Stimulated activated CD8-positive, alpha-beta memory T cell treated with anti-CD3 and anti-CD28 coated beads, Interleukin-7, amount 100 ng/mL, for 1 hour (primary cell): ENCODE data around the gene CD38.
"Not testable (repeated sequence)": the region's sequence is repeated elsewhere in the genome, so short reads cannot be mapped to it uniquely, and the experiment has no call there.

Experiments used
- DNase-seq, 2 donors: peaks; one replicate each; pipeline ENCODE4 v3.0.0-alpha.2; 2020; ENCODE audit warnings: low read depth in 2 of 2

The CD38 gene

GRCh38 chr4:15799141-15799540 lies 21.0 kb downstream of the CD38 start:
- DNase-seq: no peak

- no peak for DNase-seq
These were observed 21.6 kb downstream of the CD38 start for GRCh38 chr4:15799701-15800100.

DNA sequence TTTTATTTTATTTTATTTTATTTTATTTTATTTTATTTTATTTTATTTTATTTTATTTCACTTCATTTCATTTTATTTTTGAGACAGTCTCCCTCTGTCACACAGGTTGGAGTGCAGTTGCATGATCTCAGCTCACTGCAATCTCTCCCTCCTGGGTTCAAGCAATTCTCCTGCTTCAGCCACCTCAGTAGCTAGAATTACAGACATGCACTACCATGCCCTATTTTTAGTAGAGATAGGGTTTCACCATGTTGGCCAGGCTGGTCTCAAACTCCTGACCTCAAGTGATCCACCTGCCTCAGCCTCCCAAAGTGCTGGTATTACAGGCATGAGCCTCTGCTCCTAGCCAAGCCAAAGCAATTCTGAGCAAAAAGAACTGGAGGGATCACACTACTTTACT lies 24.4 kb downstream of the CD38 start:
- DNase-seq: not testable (repeated sequence)

GRCh38 chr4:15805583-15806517 lies 27.7 kb downstream of the CD38 start:
- no peak for DNase-seq

GRCh38 chr4:15809058-15809457 lies 30.9 kb downstream of the CD38 start:
- DNase-seq: no peak

GRCh38 chr4:15809466-15809865 lies 31.3 kb downstream of the CD38 start:
- no peak for DNase-seq

DNA sequence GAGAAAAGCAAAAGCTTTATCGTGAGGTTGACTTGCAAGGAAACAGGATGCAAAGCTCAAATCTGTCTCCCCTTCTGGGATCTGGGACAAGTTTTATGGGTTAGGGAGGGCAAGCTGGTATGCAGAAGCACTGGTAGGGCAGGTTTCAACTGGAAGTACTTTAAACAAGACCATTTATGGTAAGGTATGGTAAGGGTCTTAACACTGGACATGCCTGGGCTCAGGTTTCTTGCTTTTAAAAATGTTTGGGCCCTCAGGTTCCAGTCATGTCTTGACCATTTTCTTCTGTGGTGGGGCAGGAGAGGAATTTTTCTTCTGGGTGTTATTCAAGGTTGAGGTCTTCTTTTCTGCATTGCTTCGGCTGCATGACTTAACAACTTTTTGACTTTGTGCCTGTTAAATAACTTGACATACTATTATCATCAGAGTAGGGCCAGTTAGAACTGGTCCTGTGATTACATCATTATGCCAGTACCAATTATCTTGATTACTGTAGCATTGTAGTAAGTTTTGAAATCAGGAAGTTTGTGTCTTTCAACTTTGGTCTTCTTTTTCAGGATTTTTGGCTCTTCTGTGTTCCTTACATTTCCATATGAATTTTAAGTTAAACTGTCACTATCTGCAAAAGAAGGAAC lies 33.7 kb downstream of the CD38 start:
- no peak for DNase-seq

- no peak for DNase-seq
These were observed 54.7 kb downstream of the CD38 start for GRCh38 chr4:15832523-15833451.

GRCh38 chr4:15833801-15834200 lies 55.7 kb downstream of the CD38 start:
- no peak for DNase-seq

DNA sequence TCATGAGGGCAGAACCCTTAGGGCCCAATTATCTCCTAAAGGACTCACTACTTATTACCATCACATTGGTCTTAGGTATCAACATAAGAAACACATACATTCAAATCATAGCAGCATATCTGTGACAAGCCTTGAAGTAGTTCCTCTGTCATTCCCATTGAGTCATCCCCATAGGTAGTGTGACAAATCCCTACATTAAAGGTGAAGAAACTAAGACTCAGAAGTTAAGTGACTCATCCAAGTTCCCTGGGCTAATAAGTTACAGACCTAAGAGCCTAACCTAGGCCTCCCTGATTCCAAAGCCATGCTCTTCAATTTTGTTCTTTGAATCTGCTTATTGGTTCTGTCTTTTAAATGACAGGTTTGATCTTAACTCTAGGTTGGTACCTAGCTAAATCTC lies 58.2 kb downstream of the CD38 start:
- no peak for DNase-seq

GRCh38 chr4:15837591-15837990 lies 59.5 kb downstream of the CD38 start:
- DNase-seq: no peak

GRCh38 chr4:15841194-15841730 lies 63.1 kb downstream of the CD38 start:
- not testable (repeated sequence) for DNase-seq

- DNase-seq: no peak
These were observed 69.6 kb downstream of the CD38 start for GRCh38 chr4:15847746-15848145.

GRCh38 chr4:15848191-15848842 lies 70.2 kb downstream of the CD38 start:
- no peak for DNase-seq

DNA sequence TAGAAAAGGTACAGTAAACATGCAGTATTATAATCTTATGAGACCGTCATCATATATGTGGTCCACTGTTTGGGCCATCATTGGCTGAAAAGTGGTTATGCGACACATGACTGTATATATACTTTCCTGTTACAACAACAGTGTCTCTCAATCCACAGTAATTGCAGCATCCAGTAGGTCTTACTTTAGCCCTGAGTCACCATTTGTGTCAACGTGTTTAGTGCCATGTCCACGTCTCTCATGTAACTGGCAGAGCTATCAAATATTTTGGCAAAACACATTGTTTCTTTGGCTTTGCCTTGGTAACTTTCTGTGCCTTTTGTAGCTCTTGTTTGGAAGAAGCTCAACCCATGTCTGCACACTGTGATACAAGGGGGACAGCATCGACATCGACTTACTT lies 73.8 kb downstream of the CD38 start:
- no peak for DNase-seq

- no peak for DNase-seq
These were observed 74.4 kb downstream of the CD38 start for GRCh38 chr4:15852524-15852923.

DNA sequence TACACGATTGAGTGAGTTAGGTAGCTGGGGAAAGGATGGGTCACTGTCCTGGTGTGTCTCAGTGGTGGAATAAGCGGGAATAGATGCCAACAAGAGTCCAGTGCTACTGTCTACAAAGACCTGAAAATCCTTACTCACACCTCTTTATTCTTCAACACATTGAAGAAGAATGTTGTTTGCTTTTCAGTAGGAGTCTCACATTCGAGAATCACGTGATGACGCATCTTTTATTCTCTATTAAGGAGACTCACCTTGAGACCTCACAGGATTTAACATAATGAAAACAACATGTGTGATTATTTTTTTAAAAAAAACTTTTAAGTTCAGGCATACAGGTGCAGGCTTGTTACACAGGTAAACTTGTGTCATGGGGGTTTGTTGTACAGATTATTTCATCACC lies 75.2 kb downstream of the CD38 start:
- DNase-seq: no peak

GRCh38 chr4:15855804-15856475 lies 77.8 kb downstream of the CD38 start:
- no peak for DNase-seq

DNA sequence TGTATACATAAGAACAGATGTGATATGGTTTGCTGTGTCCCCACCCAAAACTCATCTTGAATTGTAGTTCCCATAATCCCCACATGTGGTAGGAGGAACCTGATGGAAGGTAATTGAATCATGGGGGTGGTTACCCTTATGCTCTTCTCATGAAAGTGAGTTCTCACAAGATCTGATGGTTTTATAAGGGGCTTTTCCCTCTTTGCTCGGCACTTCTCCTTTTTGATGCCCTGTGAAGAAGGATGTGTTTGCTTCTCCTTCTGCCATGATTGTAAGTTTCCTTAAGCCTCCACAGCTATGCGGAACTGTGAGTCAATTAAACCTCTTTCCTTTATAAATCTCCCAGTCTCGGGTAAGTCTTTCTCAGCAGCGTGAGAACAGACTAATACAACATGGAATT lies 83.1 kb downstream of the CD38 start:
- not testable (repeated sequence) for DNase-seq

DNA sequence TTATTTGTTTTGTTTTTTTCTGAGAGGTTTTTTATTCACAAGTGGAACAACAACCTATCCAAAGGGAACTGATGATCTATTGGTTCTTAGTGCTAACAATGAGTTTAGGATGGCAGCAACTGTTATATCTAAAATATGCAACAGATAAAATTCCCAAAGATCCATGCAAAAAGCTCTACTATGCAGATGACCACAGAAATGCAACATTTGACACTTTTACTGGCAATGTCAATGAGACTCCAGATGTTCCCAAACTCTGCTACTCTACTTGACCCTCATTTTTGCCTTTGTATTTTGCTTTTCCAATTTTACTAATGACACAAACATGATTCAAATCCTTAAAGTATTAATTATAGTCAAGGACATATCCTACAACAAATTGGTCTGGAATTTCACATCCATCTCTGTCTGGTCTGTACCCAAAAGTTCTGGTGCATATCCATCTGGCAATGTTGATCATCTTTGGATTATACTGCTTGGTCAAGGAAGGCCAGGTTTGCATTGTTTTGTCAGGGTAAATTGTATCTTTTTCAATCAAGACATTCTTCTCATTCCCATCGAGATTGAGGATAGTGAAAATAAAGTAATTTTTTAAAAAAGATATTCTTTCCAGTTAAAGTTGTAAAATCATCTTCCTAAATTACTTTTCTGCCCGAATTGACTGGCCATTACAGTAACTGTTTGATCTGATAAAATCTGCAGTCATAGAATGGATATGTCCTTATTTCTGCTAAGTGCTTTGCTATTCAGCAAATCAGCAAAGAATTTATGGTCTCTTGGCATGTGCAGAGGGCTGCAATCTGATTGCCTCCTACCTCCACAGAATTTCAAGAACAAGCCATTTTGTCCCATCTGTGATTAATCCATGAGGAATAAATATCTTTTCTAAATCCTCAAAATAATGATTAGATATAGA lies 86.8 kb downstream of the CD38 start:
- no peak for DNase-seq
